Heart left ventricle (tissue), 13 donors: ENCODE results near the gene RCC2.
"Not testable (repeated sequence)": the region's sequence is repeated elsewhere in the genome, so short reads cannot be mapped to it uniquely, and the experiment has no call there.

Experiments
- CTCF ChIP-seq, 12 donors: fragments of 200-600 bp; sonication (generic) in 4 of 12; IDR thresholded peaks; one replicate each; pipeline versions ENCODE4 v1.5.0 to v1.8.0; 2018 to 2022; ENCODE audit warnings: antibody characterized with exemption in 12 of 12, mild to moderate bottlenecking in 5 of 12
- POLR2A ChIP-seq, 2 donors: fragments of 450-650 bp; IDR thresholded peaks; one replicate each; pipeline ENCODE4 v1.6.1; 2017; ENCODE audit warnings: antibody characterized with exemption in 2 of 2, mild to moderate bottlenecking in 2 of 2, moderate library complexity in 2 of 2
- donor health status: ischemic (EF 13 %, LVEDD 7.1; RV severe dilation, severe dysfunction).
- donor health status: DM: no; HTN: yes; CAD: no.
- donor health status: DM: no; HTN: no; CAD: no.
- donor health status: ischemic (EF 25% LVEDD 6.9; RV normal size, moderate dysfunction).
- donor health status: ischemic (EF 25% LVEDD 5.7; RV mildly dilated, moderate dysfunction).
- donor health status: ischemic (EF 35%, LVEDD 5.7; RV mildly dilated, moderate dysfunction).
- donor health status: nonischemic (EF 11% LVEDD 7.7; RV severe dilation, severe dysfunction).
- donor health status: DM: yes; HTN: yes; CAD: no.
- donor health status: PGD.
- donor health status: ischemic (EF 29% LVEDD 5.4; RV normal size, mild dysfunction).
- donor health status: nonischemic (EF 23%, LVEDD 6.1; RV moderate dilation, normal function).

GRCh38 chr1:17406760-17407475 is 32.6 kb downstream of the RCC2 start:
- TF ChIP-seq CTCF, POLR2A (IDR thresholded peaks at IDR 0.05): not testable (repeated sequence)
